ENCODE measurements around the gene HSPBAP1. TPM values are rescaled to one million over a fixed set of nuclear protein-coding genes. Genes with fewer than 3 reads are reported as not detected.

The HSPBAP1 gene
- total RNA-seq, 1 experiment from 2014 or later = 8.6 TPM

Other genes with a start within 250 kb of the HSPBAP1 start
- 57.9 and 67.5 TPM in 2 replicates for gene PARP9, start 229.5 kb downstream of the HSPBAP1 start, total RNA-seq (2014; rRNA removed; shearing (Covaris generic))
- gene DTX3L, start 229.5 kb downstream of the HSPBAP1 start, total RNA-seq (2014; rRNA removed; shearing (Covaris generic)) = 45.9 and 53.2 TPM in 2 replicates
- not detected in 2 replicates for gene PARP15, start 216.2 kb downstream of the HSPBAP1 start, total RNA-seq (2014; rRNA removed; shearing (Covaris generic))
- 42.7 and 60.5 TPM in 2 replicates for gene PARP14, start 113.0 kb downstream of the HSPBAP1 start, total RNA-seq (2014; rRNA removed; shearing (Covaris generic))
- gene SLC49A4, start 1.2 kb upstream of the HSPBAP1 start, total RNA-seq (2014; rRNA removed; shearing (Covaris generic)) = 25.1 and 30.6 TPM in 2 replicates
- gene SEMA5B, start 233.9 kb upstream of the HSPBAP1 start, total RNA-seq (2014; rRNA removed; shearing (Covaris generic)) = not detected in 2 replicates

All from H4 (cell line).